RWPE1 (cell line): Measurements from ENCODE around the gene C1orf198.

Experiments used
- CTCF ChIA-PET: fragments of 350-600 bp; sonication (Branson Sonifier 250); formaldehyde crosslinking; extraction: SDS; loops from one replicate; lab custom pipeline; 2021; lab: Yijun Ruan, JAX
- POLR2A ChIA-PET: fragments of 400-600 bp; formaldehyde crosslinking; extraction: SDS; loops from one replicate; lab custom pipeline; 2020; ENCODE audit warnings: antibody characterized with exemption; ENCODE audit not compliant: low non-redundant PET; lab: Yijun Ruan, JAX
- DNase-seq: peaks from one replicate; pipeline ENCODE4 v3.0.0; 2012; ENCODE audit warnings: low spot score
- H3K27ac ChIP-seq: fragments of 450-650 bp; 2 replicates; pipeline ENCODE4 v1.5.1; 2017
- TF ChIP-seq, protein P1 (sequence below): fragments of 450-650 bp; conservative IDR thresholded peaks from 2 replicates; pipeline ENCODE4 v1.5.1; 2017; ENCODE audit warnings: low read depth, mild to moderate bottlenecking

Gene C1orf198

DNA sequence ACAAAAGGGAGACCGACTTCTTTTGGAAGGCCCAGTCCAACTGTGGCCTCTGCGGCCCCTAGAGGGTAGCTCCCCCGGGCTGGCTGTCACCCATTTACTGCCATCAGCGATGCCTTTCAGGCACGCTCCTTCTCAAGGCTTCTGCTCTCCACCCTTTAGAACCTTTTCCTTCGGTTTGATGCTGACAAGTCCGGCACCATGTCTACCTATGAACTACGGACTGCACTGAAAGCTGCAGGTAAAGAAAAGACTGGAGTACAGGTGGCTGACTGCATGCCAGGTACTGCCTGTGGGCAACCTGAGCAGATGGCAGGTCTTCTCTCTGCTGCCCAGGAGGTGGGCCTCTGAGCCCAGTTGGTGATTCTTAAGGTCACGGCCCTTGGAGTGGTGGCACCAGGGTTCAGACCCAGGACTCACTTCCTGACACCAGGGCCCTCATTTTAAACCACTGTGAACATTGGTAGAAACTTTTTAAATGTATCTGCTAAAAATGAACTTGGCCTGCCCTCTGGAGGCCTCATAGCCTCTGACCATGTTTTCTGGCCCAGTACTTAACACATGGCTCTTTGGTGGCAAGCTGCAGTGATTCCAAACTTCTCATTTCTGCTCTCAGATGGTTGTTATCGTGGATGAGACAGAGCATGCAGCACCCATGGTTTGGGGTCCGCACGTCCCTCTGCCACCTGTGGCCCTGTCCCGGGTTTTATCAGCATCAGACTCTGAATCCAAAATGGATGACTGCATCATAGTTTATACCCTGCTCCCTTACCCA is 75.4 kb downstream of the C1orf198 start:
- TF ChIP-seq, protein P1, sequence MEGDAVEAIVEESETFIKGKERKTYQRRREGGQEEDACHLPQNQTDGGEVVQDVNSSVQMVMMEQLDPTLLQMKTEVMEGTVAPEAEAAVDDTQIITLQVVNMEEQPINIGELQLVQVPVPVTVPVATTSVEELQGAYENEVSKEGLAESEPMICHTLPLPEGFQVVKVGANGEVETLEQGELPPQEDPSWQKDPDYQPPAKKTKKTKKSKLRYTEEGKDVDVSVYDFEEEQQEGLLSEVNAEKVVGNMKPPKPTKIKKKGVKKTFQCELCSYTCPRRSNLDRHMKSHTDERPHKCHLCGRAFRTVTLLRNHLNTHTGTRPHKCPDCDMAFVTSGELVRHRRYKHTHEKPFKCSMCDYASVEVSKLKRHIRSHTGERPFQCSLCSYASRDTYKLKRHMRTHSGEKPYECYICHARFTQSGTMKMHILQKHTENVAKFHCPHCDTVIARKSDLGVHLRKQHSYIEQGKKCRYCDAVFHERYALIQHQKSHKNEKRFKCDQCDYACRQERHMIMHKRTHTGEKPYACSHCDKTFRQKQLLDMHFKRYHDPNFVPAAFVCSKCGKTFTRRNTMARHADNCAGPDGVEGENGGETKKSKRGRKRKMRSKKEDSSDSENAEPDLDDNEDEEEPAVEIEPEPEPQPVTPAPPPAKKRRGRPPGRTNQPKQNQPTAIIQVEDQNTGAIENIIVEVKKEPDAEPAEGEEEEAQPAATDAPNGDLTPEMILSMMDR = no peak
- POLR2A ChIA-PET = no interaction called here
- CTCF ChIA-PET = interaction anchor here (0.7 kb wide), 2 partner anchors 225 to 414 kb away, joined by 3 to 4 read pairs; no protein-coding TSS in a partner anchor
- no peak overlapping the region for H3K27ac ChIP-seq
- DNase-seq = no peak

DNA sequence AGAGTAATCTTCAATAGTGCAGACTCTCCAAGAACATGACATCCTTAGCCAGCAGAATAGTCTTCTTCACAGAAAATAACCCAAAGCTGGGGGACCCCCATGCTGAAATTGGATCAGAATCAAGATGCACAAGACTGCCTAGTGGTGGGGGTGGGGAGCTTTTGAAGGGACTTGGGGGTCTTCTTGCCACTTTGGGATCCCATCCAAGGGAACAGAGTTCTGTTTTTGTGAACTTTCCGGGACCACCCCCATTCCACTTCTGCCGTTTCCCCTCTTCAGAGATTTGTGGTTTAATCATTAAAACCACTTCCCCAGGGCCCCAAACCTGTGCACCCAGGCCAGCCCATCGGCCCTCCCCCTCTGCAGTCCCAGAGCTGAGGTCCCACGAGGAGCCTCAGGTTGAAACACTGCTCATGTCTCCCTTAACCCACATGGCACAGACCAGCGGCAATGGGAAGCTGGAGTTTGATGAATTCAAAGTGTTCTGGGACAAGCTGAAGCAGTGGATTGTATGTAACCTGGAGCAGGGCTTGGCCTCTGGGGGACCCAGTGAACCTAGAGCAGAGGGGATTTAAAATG is 76.2 kb downstream of the C1orf198 start:
- TF ChIP-seq, protein P1 = no peak
- no peak overlapping the region for H3K27ac ChIP-seq
- no peak for DNase-seq
- ChIA-PET POLR2A (no interaction called here), CTCF (interaction anchor here (0.7 kb wide), 1 partner anchor 415 kb away, joined by 4 read pairs; no protein-coding TSS in a partner anchor)

DNA sequence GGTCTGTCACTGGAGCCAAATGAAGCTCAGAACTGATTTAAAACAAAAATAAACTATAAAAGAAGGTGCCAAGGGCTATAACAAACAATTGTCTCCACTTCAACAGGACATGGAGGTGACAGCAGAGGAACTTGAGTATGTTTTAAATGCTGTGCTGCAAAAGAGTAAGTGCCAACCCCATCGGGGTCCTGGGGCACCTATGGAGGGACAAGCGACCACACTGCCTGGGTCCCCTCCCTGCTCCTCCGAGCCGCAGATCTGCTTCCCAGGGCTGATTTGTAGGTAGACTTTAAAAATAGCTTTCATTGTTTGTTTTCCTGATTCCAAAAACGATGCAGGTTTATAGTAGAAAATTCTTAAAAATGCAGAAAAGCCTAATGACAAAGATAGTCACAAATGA is 78.3 kb downstream of the C1orf198 start:
- TF ChIP-seq, protein P1 = no peak
- POLR2A ChIA-PET = no interaction called here
- CTCF ChIA-PET = interaction anchor here (0.6 kb wide), 1 partner anchor 180 kb away, joined by 3 read pairs; no protein-coding TSS in a partner anchor
- DNase-seq = no peak
- no peak overlapping the region for H3K27ac ChIP-seq

GRCh38 chr1:230788561-230789275 is 79.6 kb downstream of the C1orf198 start:
- no peak for DNase-seq
- H3K27ac ChIP-seq = no peak overlapping the region
- TF ChIP-seq, protein P1 = no peak
- CTCF ChIA-PET = no interaction called here
- POLR2A ChIA-PET = no interaction called here

- H3K27ac ChIP-seq = no peak overlapping the region
- ChIA-PET POLR2A (no interaction called here), CTCF (no interaction called here)
- DNase-seq = no peak
- TF ChIP-seq, protein P1 = no peak
Observed at GRCh38 chr1:230787471-230787870, 80.8 kb downstream of the C1orf198 start.
